Lower leg skin (tissue), 4 donors: ENCODE results near the gene SLC43A1. TPM values are rescaled to one million over a fixed set of nuclear protein-coding genes. Genes with fewer than 3 reads are reported as not detected.
A peak's percentile ranks its signal among the peaks of the same experiment; 100 is the strongest.

Experiments
- DNase-seq, 2 donors: peaks; one replicate each; pipeline ENCODE4 v3.0.0-alpha.2; 2019; ENCODE audit warnings: low spot score in 2 of 2
- H3K4me3 ChIP-seq: fragments of 200-600 bp; sonication (generic); 2 replicates; pipeline ENCODE4 v1.5.1; 2017; ENCODE audit warnings: mild to moderate bottlenecking, low read depth; ENCODE audit not compliant: poor library complexity, severe bottlenecking
- CTCF ChIP-seq, 3 donors: fragments of 450-650 bp; IDR thresholded peaks; one replicate each; pipeline ENCODE4 v1.5.1; 2016; ENCODE audit warnings: antibody characterized with exemption in 3 of 3, mild to moderate bottlenecking in 3 of 3, moderate library complexity in 2 of 3
- POLR2A ChIP-seq, 2 donors: fragments of 450-650 bp; IDR thresholded peaks; one replicate each; pipeline ENCODE4 v1.6.1; 2016 to 2017; ENCODE audit warnings: antibody characterized with exemption in 2 of 2, mild to moderate bottlenecking in 1 of 2, moderate library complexity in 1 of 2
- WGBS, 2 donors: methylation state at CpG; one replicate each; pipeline ENCODE4 v1.1.5; 2018; 5-methylcytosine and 5-hydroxymethylcytosine counted together
- intact Hi-C: fragments of 100-400 bp; cut with DNase I; formaldehyde crosslinking; loops from one replicate; pipeline ENCODE4 v1.15.0; 2023; ENCODE audit warnings: low total_unique reads
- total RNA-seq, 4 donors: library from RNA; depleted of rRNA; stranded (reverse); fragments of >200 nt; gene quantifications; one replicate each; pipeline ENCODE4 v1.1.0, GENCODE V29; 2016

Gene SLC43A1
- total RNA-seq, 4 donors from 2014 or later = 15.9 to 20.2 (median 18.3) TPM

DNA sequence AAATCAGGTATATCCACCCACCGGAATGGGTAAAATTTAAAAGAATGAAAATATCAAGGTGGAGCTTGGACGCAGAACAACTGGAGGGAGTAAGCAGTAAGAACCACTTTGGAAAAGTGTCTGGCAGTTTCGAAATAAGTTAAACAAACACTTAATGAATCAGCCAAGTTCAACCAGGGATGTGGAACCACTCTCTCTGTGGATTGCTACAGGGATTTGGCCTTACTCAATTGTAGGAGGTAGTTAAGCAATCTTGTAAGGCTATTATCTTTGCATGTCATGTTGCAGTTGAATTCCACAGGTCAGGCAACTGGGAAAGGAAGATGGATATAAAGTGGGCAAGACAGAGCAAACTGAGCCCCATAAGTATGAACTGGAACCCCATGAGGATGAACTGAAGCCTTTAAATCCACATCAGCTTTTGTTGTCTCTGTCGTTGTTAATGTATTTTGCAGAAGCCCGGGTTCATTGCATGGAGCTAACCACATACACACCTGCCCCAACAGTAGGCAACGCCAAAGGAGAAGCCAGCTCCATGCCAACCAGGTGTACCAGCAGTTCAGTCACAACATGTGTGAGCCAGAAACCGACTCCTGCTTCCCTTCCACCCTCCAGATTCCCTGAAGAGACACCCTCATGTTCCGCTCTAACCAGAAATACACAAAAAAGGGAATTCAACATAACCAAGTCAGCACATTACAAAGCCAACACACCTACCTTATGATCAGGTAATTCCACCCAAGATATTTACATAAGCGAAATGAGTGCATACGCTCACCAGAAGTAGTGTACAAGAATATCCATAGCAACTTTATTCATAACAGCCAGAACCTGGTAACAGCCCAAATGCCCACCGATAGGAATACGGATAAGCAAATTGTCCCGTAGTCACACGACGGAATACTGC lies 80.6 kb downstream of the SLC43A1 start:
- peak in 1 of 2 donors; percentile 63 for DNase-seq
- intact Hi-C loops = no loop called here
- no peak overlapping the region for H3K4me3 ChIP-seq
- no peak for TF ChIP-seq POLR2A (IDR thresholded peaks at IDR 0.05)
- no peak for TF ChIP-seq CTCF (IDR thresholded peaks at IDR 0.05)
- 52 to 59% methylated on average over 15 of the region's 15 CpGs for WGBS, 2 donors

Other genes starting within 250 kb of the SLC43A1 start
- gene TNKS1BP1, start 190.8 kb downstream of the SLC43A1 start, total RNA-seq = 100 to 1,000 TPM; 219 to 273 (median 230) TPM
- gene SSRP1, start 179.8 kb downstream of the SLC43A1 start, total RNA-seq = 10 to 100 TPM; 66.1 to 76.1 (median 74.6) TPM
- not detected for gene P2RX3, start 177.3 kb downstream of the SLC43A1 start, total RNA-seq
- gene PRG3, start 134.6 kb downstream of the SLC43A1 start, total RNA-seq = not detected
- gene PRG2, start 125.1 kb downstream of the SLC43A1 start, total RNA-seq = 1 to 10 TPM in 1 of 4 donors, under 1 TPM in 1, not detected in 2; 0.84 to 1.7 TPM
- gene SLC43A3, start 88.6 kb downstream of the SLC43A1 start, total RNA-seq = 10 to 100 TPM; 12.4 to 66.4 (median 41.1) TPM
- 1 to 10 TPM in 3 of 4 donors, under 1 TPM in 1; 0.55 to 3.6 (median 2.3) TPM for gene RTN4RL2, start 55.2 kb downstream of the SLC43A1 start, total RNA-seq
- gene TIMM10, start 15.1 kb upstream of the SLC43A1 start, total RNA-seq = 10 to 100 TPM; 24.3 to 53.2 (median 29.4) TPM
- gene SMTNL1, start 21.9 kb upstream of the SLC43A1 start, total RNA-seq = not detected
- gene UBE2L6, start 52.0 kb upstream of the SLC43A1 start, total RNA-seq = 10 to 100 TPM; 14.5 to 31.0 (median 19.9) TPM
- gene SERPING1, start 82.0 kb upstream of the SLC43A1 start, total RNA-seq = 100 to 1,000 TPM in 2 of 4 donors, 10 to 100 TPM in 2; 89.4 to 236 (median 103) TPM
- 1 to 10 TPM in 3 of 4 donors, under 1 TPM in 1; 0.91 to 4.3 (median 2.9) TPM for gene YPEL4, start 134.2 kb upstream of the SLC43A1 start, total RNA-seq
- 10 to 100 TPM; 14.0 to 29.2 (median 17.6) TPM for gene CLP1, start 142.1 kb upstream of the SLC43A1 start, total RNA-seq
- gene ZDHHC5, start 152.4 kb upstream of the SLC43A1 start, total RNA-seq = 10 to 100 TPM; 72.9 to 99.1 (median 84.5) TPM
- 10 to 100 TPM; 19.4 to 25.5 (median 23.0) TPM for gene MED19, start 196.5 kb upstream of the SLC43A1 start, total RNA-seq
- gene TMX2, start 196.9 kb upstream of the SLC43A1 start, total RNA-seq = 10 to 100 TPM; 41.8 to 60.4 (median 45.4) TPM
- gene SELENOH, start 225.8 kb upstream of the SLC43A1 start, total RNA-seq = 100 to 1,000 TPM; 113 to 133 (median 124) TPM
- gene BTBD18, start 236.1 kb upstream of the SLC43A1 start, total RNA-seq = not detected
- 100 to 1,000 TPM; 186 to 243 (median 197) TPM for gene CTNND1, start 246.1 kb upstream of the SLC43A1 start, total RNA-seq